Endometrial microvascular endothelial cells (primary cell): ENCODE measurements around the gene PCDHB6. TPM values are rescaled to one million over a fixed set of nuclear protein-coding genes. Genes with fewer than 3 reads are reported as not detected.
"Not testable (repeated sequence)": the region's sequence is repeated elsewhere in the genome, so short reads cannot be mapped to it uniquely, and the experiment has no call there.

Experiments used
- in situ Hi-C: cut with HindIII; loops from 2 replicates; pipeline ENCODE4 v1.10.0; 2017; ENCODE audit warnings: low sequenced_read_pairs, low pct_unique_long_range_greater_than_20kb; ENCODE audit errors: inconsistent ontology term
- total RNA-seq: library from RNA; depleted of rRNA; stranded (reverse); fragments of >200 nt; gene quantifications from one replicate; pipeline ENCODE4 v1.2.3, GENCODE V29; 2015; ENCODE audit errors: inconsistent ontology term

The PCDHB6 gene
- total RNA-seq, 1 donor from 2014 or later = 0.28 TPM

DNA sequence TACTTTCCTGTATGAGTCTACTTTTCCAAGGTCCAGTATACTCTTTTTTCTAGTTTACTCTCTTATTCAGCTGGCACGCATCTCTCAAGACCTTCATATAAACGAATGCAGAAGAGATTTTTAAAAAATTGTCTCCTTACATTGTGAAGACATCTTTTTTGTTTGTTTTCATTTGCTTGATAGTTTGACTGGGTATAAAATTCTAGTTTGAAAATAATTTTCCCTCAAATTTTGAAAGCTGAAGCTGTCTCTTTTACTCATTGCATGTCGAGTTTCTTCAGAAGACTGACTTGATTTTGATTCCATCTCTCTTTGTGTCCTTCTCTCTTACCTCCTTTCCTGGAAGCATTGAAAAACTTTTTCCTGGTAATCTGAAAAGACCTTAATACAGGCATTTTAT lies 46.5 kb downstream of the PCDHB6 start:
- in situ Hi-C loops = no loop called here

DNA sequence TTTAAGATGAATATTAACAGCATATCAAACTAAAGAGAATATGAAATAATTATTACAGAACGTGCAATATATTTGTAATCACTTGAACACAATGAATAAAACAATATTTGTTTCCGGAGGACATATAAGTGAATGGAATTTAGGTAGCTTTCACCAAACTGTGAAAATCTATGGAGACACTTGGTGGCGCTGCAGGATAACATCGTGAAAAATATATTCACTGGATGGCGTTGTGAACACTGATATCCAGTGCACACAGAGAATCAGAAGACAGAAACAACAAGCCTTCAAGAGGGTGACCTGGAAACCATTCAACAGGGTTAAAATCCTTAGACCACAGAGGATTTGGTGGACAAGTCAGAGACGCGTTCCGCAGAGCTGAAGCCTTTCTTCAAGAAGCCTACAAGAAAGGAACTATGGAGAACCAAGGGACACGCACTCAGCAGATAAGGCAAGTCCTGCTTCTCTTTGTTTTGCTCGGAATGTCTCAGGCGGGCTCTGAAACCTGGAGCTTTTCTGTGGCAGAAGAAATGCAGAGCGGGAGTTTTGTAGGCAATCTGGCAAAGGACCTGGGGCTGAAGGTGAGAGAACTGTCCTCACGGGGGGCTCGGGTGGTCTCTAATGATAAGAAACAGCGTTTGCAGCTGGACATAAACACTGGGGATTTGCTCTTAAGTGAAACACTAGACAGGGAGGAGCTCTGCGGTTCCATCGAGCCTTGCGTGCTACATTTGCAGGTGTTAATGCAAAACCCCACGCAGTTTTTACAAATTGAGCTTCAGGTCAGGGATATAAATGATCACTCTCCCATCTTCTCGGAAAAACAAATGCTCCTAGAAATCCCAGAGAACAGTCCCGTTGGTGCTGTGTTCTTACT lies 49.7 kb downstream of the PCDHB6 start, which contains the start of gene PCDHB11:
Gene PCDHB11, plus strand, starts transcription at position 269 of the 877 bp plus-strand sequence. Its CDS starts 148 bp downstream, at position 417.
- in situ Hi-C loops = no loop called here

GRCh38 chr5:141201126-141201525 lies 51.3 kb downstream of the PCDHB6 start:
- in situ Hi-C loops = not testable (repeated sequence)

- in situ Hi-C loops = not testable (repeated sequence)
Measured at GRCh38 chr5:141201646-141202045, 51.8 kb downstream of the PCDHB6 start.

Other genes with a start within 250 kb of the PCDHB6 start
- gene PCDHAC1, start 223.8 kb upstream of the PCDHB6 start, total RNA-seq = not detected
- gene PCDHAC2, start 183.6 kb upstream of the PCDHB6 start, total RNA-seq = not detected
- not detected for gene PCDHB1, start 98.7 kb upstream of the PCDHB6 start, total RNA-seq
- 0.28 TPM for gene PCDHB2, start 55.4 kb upstream of the PCDHB6 start, total RNA-seq
- gene PCDHB3, start 49.6 kb upstream of the PCDHB6 start, total RNA-seq = 0.19 TPM
- gene PCDHB4, start 28.2 kb upstream of the PCDHB6 start, total RNA-seq = 0.09 TPM
- 1.4 TPM for gene PCDHB5, start 14.9 kb upstream of the PCDHB6 start, total RNA-seq
- 1.2 TPM for gene PCDHB7, start 22.6 kb downstream of the PCDHB6 start, total RNA-seq
- gene PCDHB8, start 27.7 kb downstream of the PCDHB6 start, total RNA-seq = not detected
- gene PCDHB16, start 32.3 kb downstream of the PCDHB6 start, total RNA-seq = 0.28 TPM
- not detected for gene PCDHB9, start 37.1 kb downstream of the PCDHB6 start, total RNA-seq
- 0.19 TPM for gene PCDHB10, start 42.3 kb downstream of the PCDHB6 start, total RNA-seq
- 0.19 TPM for gene PCDHB11, start 49.6 kb downstream of the PCDHB6 start, total RNA-seq
- not detected for gene PCDHB12, start 58.7 kb downstream of the PCDHB6 start, total RNA-seq
- gene PCDHB13, start 63.9 kb downstream of the PCDHB6 start, total RNA-seq = 0.65 TPM
- 0.37 TPM for gene PCDHB14, start 73.3 kb downstream of the PCDHB6 start, total RNA-seq
- gene PCDHB15, start 95.3 kb downstream of the PCDHB6 start, total RNA-seq = not detected
- 0.09 TPM for gene SLC25A2, start 154.0 kb downstream of the PCDHB6 start, total RNA-seq
- 45.0 TPM for gene TAF7, start 170.7 kb downstream of the PCDHB6 start, total RNA-seq
- 0.09 TPM for gene PCDHGA1, start 180.5 kb downstream of the PCDHB6 start, total RNA-seq
- gene PCDHGA2, start 188.7 kb downstream of the PCDHB6 start, total RNA-seq = 0.84 TPM
- 1.3 TPM for gene PCDHGA3, start 193.8 kb downstream of the PCDHB6 start, total RNA-seq
- 0.74 TPM for gene PCDHGB1, start 200.0 kb downstream of the PCDHB6 start, total RNA-seq
- 3.2 TPM for gene PCDHGA4, start 205.0 kb downstream of the PCDHB6 start, total RNA-seq
- 2.0 TPM for gene PCDHGB2, start 209.9 kb downstream of the PCDHB6 start, total RNA-seq
- 0.46 TPM for gene PCDHGA5, start 214.1 kb downstream of the PCDHB6 start, total RNA-seq
- gene PCDHGB3, start 220.2 kb downstream of the PCDHB6 start, total RNA-seq = 0.65 TPM
- 1.2 TPM for gene PCDHGA6, start 223.8 kb downstream of the PCDHB6 start, total RNA-seq
- 1.0 TPM for gene PCDHGA7, start 232.7 kb downstream of the PCDHB6 start, total RNA-seq
- gene PCDHGB4, start 237.6 kb downstream of the PCDHB6 start, total RNA-seq = 2.4 TPM
- gene PCDHGA8, start 242.6 kb downstream of the PCDHB6 start, total RNA-seq = under 0.01 TPM
- gene PCDHGB5, start 247.9 kb downstream of the PCDHB6 start, total RNA-seq = 3.7 TPM